AG04449 (cell line): ENCODE data around the gene BMPR1B.
A peak's percentile ranks its signal among the peaks of the same experiment; 100 is the strongest.
"Not testable (repeated sequence)": the region's sequence is repeated elsewhere in the genome, so short reads cannot be mapped to it uniquely, and the experiment has no call there.

ENCODE experiments used
- CTCF ChIA-PET: fragments of 350-600 bp; formaldehyde crosslinking; extraction: SDS; loops from one replicate; lab custom pipeline; 2021; ENCODE audit warnings: antibody characterized with exemption; lab: Yijun Ruan, JAX
- POLR2A ChIA-PET: fragments of 400-600, 350-600 bp; formaldehyde crosslinking; extraction: SDS; loops from one replicate; lab custom pipeline; 2020; ENCODE audit warnings: antibody characterized with exemption, inconsistent platforms; lab: Yijun Ruan, JAX
- DNase-seq: peaks from one replicate; pipeline ENCODE4 v3.0.0-alpha.2; 2010; ENCODE audit warnings: low read depth, low spot score
- H3K4me3 ChIP-seq: 2 replicates; pipeline ENCODE4 v1.5.1; 2011; ENCODE audit warnings: low read depth, mild to moderate bottlenecking, control low read depth, low read length
- CTCF ChIP-seq: IDR thresholded peaks from one replicate; pipeline ENCODE4 v1.5.1; 2011; ENCODE audit warnings: mild to moderate bottlenecking, moderate library complexity, low read length, control low read depth, inconsistent platforms; ENCODE audit not compliant: insufficient read depth; ENCODE audit errors: missing control alignments

Gene BMPR1B

GRCh38 chr4:95051702-95052020 is 293.9 kb downstream of the BMPR1B start:
- POLR2A ChIA-PET, result no interaction called here
- CTCF ChIA-PET, result interaction anchor here (0.9 to 1.5 kb wide), 2 partner anchors 10 to 132 kb away, joined by 3 read pairs; no protein-coding TSS in a partner anchor
- DNase-seq, result no peak
- no peak overlapping the region for H3K4me3 ChIP-seq
- no peak for TF ChIP-seq CTCF

GRCh38 chr4:95058991-95059390 is 301.2 kb downstream of the BMPR1B start:
- CTCF ChIA-PET, result no interaction called here

GRCh38 chr4:95059663-95060062 is 301.9 kb downstream of the BMPR1B start:
- H3K4me3 ChIP-seq, result no peak overlapping the region
- no peak for TF ChIP-seq CTCF
- CTCF ChIA-PET, result no interaction called here
- no peak for DNase-seq
- POLR2A ChIA-PET, result no interaction called here

More at GRCh38 chr4:95058991-95059390, 301.2 kb downstream of the BMPR1B start:
- POLR2A ChIA-PET, result no interaction called here
- no peak for DNase-seq
- no peak overlapping the region for H3K4me3 ChIP-seq
- TF ChIP-seq CTCF, result no peak

GRCh38 chr4:95061220-95061619 is 303.5 kb downstream of the BMPR1B start:
- ChIA-PET POLR2A (no interaction called here), CTCF (interaction anchor here (1.4 kb wide), 1 partner anchor 9 kb away, joined by 3 read pairs; no protein-coding TSS in a partner anchor)
- H3K4me3 ChIP-seq, result no peak overlapping the region
- peak; percentile 3 for DNase-seq
- TF ChIP-seq CTCF, result no peak

GRCh38 chr4:95061801-95062200 is 304.0 kb downstream of the BMPR1B start:
- CTCF ChIA-PET, result interaction anchor here (1.4 kb wide), 1 partner anchor 9 kb away, joined by 3 read pairs; no protein-coding TSS in a partner anchor
- H3K4me3 ChIP-seq, POLR2A ChIA-PET, DNase-seq: not testable (repeated sequence)

- TF ChIP-seq CTCF, result no peak
- POLR2A ChIA-PET, result no interaction called here
Measured at GRCh38 chr4:95066050-95066449, 308.3 kb downstream of the BMPR1B start.

GRCh38 chr4:95068401-95068800 is 310.6 kb downstream of the BMPR1B start:
- no peak for TF ChIP-seq CTCF
- no peak for DNase-seq
- CTCF ChIA-PET, result no interaction called here
- POLR2A ChIA-PET, result no interaction called here
- no peak overlapping the region for H3K4me3 ChIP-seq

More at GRCh38 chr4:95066050-95066449, 308.3 kb downstream of the BMPR1B start:
- DNase-seq, result no peak
- CTCF ChIA-PET, result no interaction called here
- no peak overlapping the region for H3K4me3 ChIP-seq
